GM19043 (cell line): ENCODE data around the gene ZFHX3.

Experiments used
- ATAC-seq: cut with Tn5 transposase; IDR thresholded peaks from one replicate; pipeline ENCODE4 v1.9.1; 2021; ENCODE audit warnings: low read depth; ENCODE audit not compliant: unreplicated experiment

The ZFHX3 gene

DNA sequence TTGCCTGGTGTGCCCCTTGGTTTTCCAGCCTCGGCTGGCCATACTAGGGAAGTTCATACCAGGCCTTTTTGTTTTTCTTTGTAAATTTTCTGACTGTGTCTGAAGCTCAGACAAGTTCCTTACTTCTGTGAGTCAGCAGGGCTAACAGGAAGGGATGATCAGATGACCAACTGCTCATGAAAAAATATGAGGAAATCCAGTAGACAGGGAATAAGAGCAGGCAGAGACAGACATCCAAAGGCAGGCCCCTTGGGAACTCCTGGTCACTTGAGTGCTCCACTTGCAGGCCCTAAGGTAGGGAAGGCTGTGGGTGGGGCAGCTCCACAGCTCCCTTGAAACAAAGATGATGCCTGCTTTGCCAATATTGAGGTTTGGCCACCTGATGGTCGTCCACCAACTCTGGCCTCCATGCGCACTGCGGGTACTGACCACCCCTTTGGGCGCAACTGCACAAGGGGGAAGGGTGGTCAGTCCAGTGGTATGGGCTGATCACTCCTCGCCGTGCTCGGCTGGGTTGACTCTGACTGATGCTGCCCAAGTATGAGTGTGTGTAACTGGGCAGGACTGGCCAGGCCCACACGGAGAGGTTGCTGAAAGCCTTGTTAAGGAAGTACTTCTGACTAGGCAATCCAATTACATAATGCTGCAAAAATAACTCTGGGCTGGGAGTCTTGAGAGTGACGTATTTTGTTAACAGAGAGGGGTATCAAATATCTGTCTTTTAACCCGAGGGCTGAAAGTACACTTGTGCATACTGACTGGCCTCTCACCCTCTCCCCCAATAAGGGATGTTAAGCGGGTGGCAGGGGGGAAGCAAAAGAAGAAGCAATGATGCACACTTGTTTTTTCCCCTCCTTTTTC is 20.8 kb upstream of the ZFHX3 start:
- ATAC-seq = no peak

GRCh38 chr16:73067671-73068540 is 20.0 kb upstream of the ZFHX3 start:
- ATAC-seq = no peak

DNA sequence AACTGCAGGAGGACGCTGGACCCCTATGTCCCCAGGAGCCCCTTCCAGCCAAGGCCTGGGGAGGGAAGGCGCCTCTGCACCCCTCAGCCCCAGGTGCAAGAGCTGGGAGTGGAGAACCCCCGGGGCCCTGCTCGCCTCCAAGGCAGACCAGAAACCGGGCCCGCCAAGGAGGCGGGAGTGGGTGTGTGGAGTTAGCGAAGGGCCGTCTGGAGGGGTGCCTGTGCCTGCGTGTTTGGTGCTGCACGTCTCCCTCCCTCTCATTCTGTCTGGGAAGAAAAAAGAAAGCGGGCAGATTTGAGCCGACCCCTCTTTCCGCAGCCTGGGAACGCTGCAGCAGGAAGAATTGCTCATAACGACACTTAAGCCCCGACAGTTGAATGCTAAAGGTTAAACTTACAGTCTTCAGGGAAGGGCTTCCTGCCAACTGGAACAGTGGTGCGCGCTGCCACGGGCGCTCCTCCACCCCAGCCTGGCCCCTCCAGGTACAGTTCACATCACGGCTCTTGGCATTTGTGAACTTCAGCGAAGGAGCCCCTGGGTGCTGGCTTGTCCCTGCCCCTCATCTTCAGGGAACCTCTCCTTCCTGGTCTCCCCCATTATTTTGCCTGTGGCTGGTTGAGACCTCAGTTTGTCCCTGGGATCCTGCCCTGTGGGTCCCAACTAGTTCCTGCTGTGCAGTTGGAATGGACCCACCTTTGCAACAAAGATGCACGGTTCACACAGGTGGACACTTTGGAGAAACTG is 19.2 kb upstream of the ZFHX3 start:
- no peak for ATAC-seq

GRCh38 chr16:73066331-73066926 is 18.5 kb upstream of the ZFHX3 start:
- ATAC-seq = no peak

DNA sequence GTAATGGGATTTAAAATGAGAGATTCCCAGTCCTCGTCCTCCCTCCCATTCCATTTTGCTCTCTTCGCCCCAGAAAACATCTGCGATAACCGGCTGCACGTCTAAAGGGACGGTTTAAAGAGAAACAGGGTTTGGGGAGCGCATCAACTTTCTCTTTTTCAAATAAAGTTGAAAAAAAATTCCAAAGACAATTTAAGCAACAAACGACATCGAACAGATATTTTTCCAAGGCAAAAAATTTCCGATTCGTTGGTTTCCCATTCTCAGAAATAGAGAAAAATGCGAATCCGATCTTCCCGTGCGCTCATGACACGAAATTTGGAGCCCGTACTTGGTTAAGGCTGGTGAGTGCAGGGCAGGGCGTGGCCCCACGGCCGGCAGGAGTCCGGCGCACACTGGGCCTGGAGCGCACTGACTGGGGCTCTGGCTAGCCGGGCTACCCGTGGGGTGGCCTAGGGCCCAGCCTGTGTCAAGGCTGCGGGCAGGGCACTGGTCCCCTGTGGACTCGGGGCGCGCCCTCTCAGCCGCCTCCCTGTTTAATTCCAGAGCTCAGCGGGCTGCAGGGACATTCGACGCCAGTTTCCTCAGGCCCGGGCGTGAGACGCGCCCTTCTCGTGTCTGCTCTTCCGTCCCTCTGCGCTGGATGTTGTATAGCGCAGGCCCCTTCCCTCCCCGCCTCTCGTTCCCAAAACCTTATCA is 17.9 kb upstream of the ZFHX3 start:
- no peak for ATAC-seq

DNA sequence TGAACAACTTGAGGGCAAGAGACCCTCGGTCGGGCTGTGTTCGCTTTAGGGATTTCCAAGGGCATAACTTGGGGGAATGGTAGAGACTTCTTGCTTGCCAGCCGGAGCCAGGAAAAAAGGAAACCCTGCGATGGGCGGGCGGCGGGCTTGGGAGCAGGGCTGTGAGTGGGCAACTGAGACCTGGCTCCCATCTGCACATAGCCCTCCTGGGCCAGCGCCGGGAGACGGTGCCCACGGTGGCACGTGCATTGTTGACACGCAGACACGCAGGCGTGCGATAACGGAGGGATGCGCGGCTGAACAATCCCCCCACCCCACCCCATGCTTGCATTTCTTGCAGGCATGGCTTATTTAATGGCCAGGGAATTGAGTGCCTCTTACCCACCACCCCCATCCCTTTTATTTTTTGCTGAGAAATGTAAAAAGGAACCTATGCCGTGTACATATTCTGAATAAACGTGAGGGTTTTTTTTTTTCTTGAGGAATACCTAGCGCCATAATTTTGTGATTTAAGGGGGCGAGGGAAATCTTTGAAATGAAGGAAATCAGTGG is 17.1 kb upstream of the ZFHX3 start:
- ATAC-seq = no peak

GRCh38 chr16:73064212-73064993 is 16.5 kb upstream of the ZFHX3 start:
- ATAC-seq = no peak

DNA sequence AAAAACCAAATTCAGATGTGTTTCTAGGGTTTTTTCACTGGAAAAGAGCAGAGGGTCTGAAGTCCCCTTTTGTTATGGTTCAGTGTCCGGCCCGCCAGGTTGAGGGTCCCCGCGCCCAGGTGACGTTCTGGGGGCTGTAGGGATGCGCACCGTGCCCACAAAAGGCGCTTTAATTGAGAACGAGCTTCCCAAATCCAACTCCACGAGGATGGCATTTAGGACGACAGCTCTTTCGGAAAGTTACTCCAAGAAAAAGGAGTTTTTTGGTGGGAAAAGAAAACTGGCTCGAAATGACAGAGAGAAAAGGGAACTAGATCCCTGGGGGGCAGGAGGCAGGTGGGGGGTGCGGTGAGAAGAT is 15.9 kb upstream of the ZFHX3 start:
- no peak for ATAC-seq

GRCh38 chr16:73062743-73063733 is 15.1 kb upstream of the ZFHX3 start:
- ATAC-seq = no peak

DNA sequence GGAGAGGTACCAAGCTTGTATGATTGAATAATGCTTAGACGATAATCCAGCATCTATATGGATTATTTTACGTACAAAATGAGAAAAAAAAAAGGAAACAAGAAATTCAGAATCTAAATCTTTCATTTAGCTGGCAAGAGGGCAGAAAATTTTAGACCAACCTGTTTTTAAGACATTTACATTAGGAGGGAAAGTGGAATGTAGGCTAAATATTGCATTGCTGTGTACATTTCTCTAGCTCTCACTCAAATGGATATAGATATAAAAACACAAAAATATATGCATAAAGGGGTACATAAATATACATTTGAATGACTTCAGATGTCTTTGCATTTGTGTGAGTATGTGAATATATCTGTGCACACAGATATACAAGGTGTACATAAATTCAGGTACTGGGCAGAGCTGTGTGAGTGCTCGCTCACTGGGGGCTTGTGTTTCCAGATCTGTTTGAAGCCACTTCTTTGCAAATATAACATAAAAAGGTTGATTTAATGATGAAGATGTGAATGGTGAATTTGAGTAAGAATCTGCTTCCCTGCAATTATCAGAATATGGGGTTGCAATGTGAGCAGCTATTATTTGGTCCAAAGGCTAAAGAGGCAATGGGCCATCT is 14.2 kb upstream of the ZFHX3 start:
- no peak for ATAC-seq

DNA sequence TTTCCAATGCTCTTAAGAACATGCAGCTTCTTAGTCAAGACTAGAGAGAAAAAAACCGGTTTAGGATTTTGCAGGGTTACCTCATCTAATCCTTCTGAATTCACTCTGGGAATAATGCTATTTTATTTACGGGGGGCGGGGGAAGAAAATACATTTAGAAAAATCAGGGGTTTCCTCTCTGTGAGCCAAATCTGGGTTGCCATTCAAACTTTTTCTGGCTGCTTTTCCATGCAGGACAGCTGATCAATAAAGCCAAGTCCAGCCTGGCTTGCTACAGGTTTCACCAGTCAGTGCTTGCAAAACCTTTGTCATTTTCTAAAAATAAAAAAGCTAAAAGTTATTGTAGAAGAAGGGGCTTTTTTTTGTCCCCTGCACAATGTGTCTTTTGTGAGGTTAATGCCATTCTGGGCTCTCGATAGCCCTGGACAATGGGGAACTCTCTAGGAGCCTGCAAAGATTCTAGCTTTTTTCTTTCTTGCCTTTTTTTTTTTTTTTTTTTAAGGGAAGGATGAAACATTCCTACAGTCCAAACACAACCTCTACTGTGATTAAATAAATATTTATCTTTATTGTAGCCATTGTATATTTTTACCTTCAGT is 13.1 kb upstream of the ZFHX3 start:
- no peak for ATAC-seq

DNA sequence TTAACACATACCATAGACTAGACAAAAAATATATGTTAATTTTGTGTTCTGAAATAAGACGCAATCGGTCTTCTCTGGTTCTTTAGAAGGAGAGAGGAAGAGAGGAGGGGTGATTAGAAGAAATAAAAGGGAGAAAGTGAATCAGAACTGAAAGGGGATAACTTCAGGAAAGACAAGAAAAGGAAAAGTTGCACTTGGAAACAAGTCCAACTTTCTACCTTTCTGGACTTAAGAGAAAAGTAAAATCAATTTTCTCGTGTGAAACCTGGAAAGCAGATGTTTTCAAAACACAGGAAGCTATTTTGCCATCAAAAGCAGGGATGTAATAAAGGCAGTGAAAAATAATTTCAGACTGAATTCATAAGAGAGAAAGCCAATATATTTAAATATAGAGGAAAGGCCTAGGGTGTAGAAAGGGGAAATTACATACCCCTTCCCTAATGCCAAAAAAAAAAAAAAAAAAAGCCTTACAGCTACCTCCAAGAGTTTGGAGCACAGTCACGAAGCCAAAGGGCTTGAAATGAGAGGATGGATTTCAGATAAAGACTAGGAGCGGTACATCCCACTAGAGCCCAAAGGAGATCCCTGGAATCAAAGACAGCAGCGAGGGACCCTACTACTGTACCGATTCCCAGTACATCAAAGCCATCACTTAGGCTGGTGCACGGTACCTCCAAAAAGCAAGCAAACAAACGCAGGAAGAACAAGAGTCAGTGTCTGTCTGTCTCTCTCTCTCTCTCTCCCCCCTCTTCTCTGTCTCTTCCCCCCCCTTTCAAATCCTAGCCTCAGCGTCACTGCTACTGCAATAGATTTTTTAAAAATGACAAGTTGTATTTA is 12.1 kb upstream of the ZFHX3 start:
- no peak for ATAC-seq

DNA sequence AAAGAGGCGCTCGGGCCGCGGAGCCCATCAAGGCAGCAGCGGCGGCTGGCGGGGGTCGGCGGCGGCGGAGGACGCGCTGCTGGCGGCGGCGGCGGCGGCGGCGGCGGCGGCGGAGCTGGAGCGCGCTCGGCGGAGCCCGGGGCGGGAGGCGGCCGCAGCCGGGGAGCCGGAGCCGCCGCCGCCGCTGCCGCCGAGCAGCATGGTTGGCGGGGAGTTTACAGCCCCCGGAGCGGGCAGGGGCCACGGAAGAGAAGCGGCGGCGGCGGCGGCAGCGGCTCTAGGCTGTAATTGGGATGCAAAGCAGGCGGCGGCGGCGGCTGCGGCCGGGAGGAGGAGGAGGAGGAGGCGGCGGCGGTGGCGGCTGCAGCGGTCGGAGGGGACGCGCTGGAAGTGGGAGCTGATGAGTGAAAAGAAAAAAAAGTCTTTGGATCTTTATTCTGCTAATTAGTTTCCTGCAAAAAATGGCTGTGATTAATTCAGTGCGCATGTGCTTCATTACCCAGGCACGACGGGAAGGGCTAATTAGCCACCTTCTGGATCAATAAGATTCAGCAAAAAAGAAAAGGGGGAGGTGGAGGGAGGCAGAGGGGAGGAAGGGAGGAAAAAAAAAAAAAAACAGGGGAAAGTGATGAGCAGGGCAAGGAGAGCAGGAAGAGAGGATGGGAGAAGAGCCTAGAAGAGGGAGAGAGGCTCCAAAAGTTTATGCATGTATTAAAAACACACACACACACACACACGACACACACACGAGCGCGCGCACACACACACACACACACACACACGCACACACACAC is 10.9 kb upstream of the ZFHX3 start:
- peak; percentile 17 for ATAC-seq

- ATAC-seq = peak; percentile 62
Observed at GRCh38 chr16:73058221-73058615, 10.3 kb upstream of the ZFHX3 start.
